Vagina (tissue), 2 donors: ENCODE results near the gene WDR62. TPM values are rescaled to one million over a fixed set of nuclear protein-coding genes. Genes with fewer than 3 reads are reported as not detected.

Source experiments
- DNase-seq, 2 donors: peaks; one replicate each; pipeline ENCODE4 v3.0.0-alpha.2; 2017; ENCODE audit errors: extremely low spot score in 2 of 2
- H3K27ac ChIP-seq: fragments of 200-600 bp; sonication (generic); one replicate; pipeline ENCODE4 v1.5.1; 2019
- H3K27me3 ChIP-seq: fragments of 200-600 bp; sonication (generic); one replicate; pipeline ENCODE4 v1.5.1; 2019
- H3K36me3 ChIP-seq, 2 donors: fragments of 200-600 bp; sonication (generic); one replicate each; pipeline ENCODE4 v1.5.1; 2017 to 2019
- H3K4me1 ChIP-seq: fragments of 200-600 bp; sonication (generic); one replicate; pipeline ENCODE4 v1.5.1; 2019
- H3K4me3 ChIP-seq, 2 donors: fragments of 200-600 bp; sonication (generic); 1 replicate in 1 of 2; 2 replicates in 1 of 2; pipeline ENCODE4 v1.5.1; 2016 to 2019
- H3K9me3 ChIP-seq: fragments of 200-600 bp; sonication (generic); one replicate; pipeline ENCODE4 v1.5.1; 2019
- CTCF ChIP-seq, 3 experiments: fragments of 450-650 bp in 2 of 3; fragments of 200-600 bp in 1 of 3; sonication (generic) in 1 of 3; IDR thresholded peaks; one replicate each; pipeline ENCODE4 v1.5.1; 2017 to 2019; ENCODE audit warnings: antibody characterized with exemption in 3 of 3, mild to moderate bottlenecking in 2 of 3, moderate library complexity in 2 of 3
- POLR2A ChIP-seq, 2 donors: fragments of 450-650 bp; IDR thresholded peaks; one replicate each; pipeline ENCODE4 v1.6.1; 2017; ENCODE audit warnings: antibody characterized with exemption in 2 of 2, mild to moderate bottlenecking in 2 of 2, moderate library complexity in 2 of 2
- POLR2AphosphoS5 ChIP-seq, 2 donors: sonication (generic); formaldehyde crosslinking; IDR thresholded peaks; one replicate each; pipeline ENCODE4 v1.9.0; 2017; ENCODE audit warnings: antibody characterized with exemption in 2 of 2, mild to moderate bottlenecking in 2 of 2, low read depth in 1 of 2; ENCODE audit not compliant: insufficient read depth in 1 of 2
- intact Hi-C: fragments of 100-400 bp; cut with DNase I; formaldehyde crosslinking; loops from one replicate; pipeline ENCODE4 v1.15.1; 2023
- total RNA-seq: library from RNA; depleted of rRNA; stranded (reverse); fragments of >200 nt; gene quantifications from one replicate; pipeline ENCODE4 v1.2.3, GENCODE V29; 2016

WDR62 gene
- total RNA-seq, 1 donor from 2014 or later: 2.5 TPM

DNA sequence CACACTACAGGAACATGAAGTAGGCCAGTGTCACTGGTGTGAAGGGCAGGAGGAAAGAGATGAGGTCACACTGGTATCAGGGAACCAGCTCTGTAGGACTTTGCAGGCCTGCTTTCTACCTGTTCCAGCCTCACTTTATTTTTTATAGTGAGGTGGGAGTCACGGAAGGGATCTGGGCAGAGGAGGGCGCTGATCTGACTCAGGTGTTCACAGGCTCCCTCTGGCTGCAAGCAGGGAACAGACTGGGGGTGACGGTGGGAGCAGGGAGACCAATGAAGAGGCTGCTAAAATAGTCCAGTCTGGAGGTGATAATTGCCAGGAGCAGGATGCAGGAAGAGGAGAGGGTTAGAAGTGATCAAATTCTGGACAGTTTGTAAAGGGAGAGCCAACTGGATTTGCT lies 3.5 kb upstream of the WDR62 start:
- intact Hi-C loops: loop anchor here (5.0 to 10.0 kb wide), 2 partner anchors 54 to 64 kb away; partner anchors contain the start of genes OVOL3, POLR2I, SDHAF1 and TBCB
- TF ChIP-seq POLR2AphosphoS5 (IDR thresholded peaks at IDR 0.05; ENCODE audit: insufficient read depth in 1 of 2, low read depth in 1 of 2) (no peak), POLR2A (IDR thresholded peaks at IDR 0.05) (no peak), CTCF (IDR thresholded peaks at IDR 0.05) (no peak)
- no peak for DNase-seq

GRCh38 chr19:36051637-36052036 lies 3.1 kb upstream of the WDR62 start:
- H3K9me3 ChIP-seq: no peaks in the 10 kb centered on the region
- H3K4me3 ChIP-seq: no peak overlapping the region
- no peak for DNase-seq
- no peak overlapping the region for H3K27ac ChIP-seq
- intact Hi-C loops: loop anchor here (5.0 to 10.0 kb wide), 2 partner anchors 54 to 63 kb away; partner anchors contain the start of genes OVOL3, POLR2I, SDHAF1 and TBCB
- H3K4me1 ChIP-seq: peaks cover 25% of the 10 kb centered on the region
- no peak for TF ChIP-seq POLR2AphosphoS5 (IDR thresholded peaks at IDR 0.05; ENCODE audit: insufficient read depth in 1 of 2, low read depth in 1 of 2)
- no peaks in the 10 kb centered on the region for H3K36me3 ChIP-seq
- no peaks in the 10 kb centered on the region for H3K27me3 ChIP-seq

More for the DNA sequence above, 3.5 kb upstream of the WDR62 start:
- Histone ChIP-seq H3K27ac (no peak overlapping the region), H3K4me1 (peaks cover 25% of the 10 kb centered on the region), H3K4me3 (no peak overlapping the region), H3K27me3 (no peaks in the 10 kb centered on the region), H3K36me3 (no peaks in the 10 kb centered on the region), H3K9me3 (no peaks in the 10 kb centered on the region)

DNA sequence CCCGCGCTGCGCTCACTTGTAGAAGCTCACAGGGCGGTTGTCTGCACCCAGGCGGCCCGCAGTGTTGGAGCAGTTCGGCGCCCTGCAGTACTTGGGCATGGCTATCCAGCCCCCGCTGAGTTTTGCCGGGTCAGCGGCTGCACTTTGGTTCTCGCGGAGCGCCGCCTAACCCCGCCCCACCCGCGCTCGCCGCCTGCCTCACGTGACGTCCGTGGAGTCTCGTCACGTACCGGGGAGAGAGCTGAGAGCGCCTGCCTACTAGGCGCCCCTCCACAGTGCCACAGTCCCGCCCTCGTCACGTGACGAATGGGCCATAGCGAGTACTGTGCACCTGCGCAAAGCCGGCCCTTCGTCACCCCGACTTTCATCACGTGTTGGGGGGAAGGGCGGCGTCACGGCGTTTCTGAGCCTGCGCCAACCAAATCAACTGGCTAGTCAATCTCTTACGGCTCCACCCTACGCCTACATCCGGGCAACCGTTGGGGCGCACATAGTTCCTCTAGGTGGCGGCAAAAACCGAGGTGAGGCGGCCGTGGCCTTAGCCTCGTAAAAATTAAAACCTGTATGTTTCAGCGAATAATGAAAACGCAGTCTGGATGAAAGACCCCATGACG lies 471 bp upstream of the WDR62 start, which contains the start of gene THAP8:
Gene THAP8, minus strand, starts transcription at position 167 of the 614 bp plus-strand sequence. Its CDS starts 68 bp downstream, at position 99.
- DNase-seq: peak; percentile 99 to 100
- intact Hi-C loops: loop anchor here (5.0 to 10.0 kb wide), 2 partner anchors 57 to 61 kb away; partner anchors contain the start of genes OVOL3, POLR2I, SDHAF1 and TBCB
- Histone ChIP-seq H3K27ac (peak within 1 kb of the TSS; percentile 94), H3K27me3 (no peaks in the 10 kb centered on the region), H3K4me3 (peak within 1 kb of the TSS; percentile 54 to 63), H3K4me1 (peaks cover 25% of the 10 kb centered on the region), H3K9me3 (no peaks in the 10 kb centered on the region), H3K36me3 (no peaks in the 10 kb centered on the region)
- TF ChIP-seq POLR2AphosphoS5 (IDR thresholded peaks at IDR 0.05; ENCODE audit: insufficient read depth in 1 of 2, low read depth in 1 of 2): peak; percentile 98 to 100
- peak in 1 of 3 experiments; percentile 45 for TF ChIP-seq CTCF (IDR thresholded peaks at IDR 0.05)
- peak in 1 of 2 donors; percentile 69 for TF ChIP-seq POLR2A (IDR thresholded peaks at IDR 0.05)

- no peak overlapping the region for H3K27ac ChIP-seq
- no peaks in the 10 kb centered on the region for H3K9me3 ChIP-seq
- no peaks in the 10 kb centered on the region for H3K36me3 ChIP-seq
- intact Hi-C loops: loop anchor here (10.0 kb wide), 1 partner anchor 56 kb away; the partner anchor contains the start of genes OVOL3, POLR2I and TBCB
- no peaks in the 10 kb centered on the region for H3K27me3 ChIP-seq
- no peak for TF ChIP-seq CTCF (IDR thresholded peaks at IDR 0.05)
- no peak for TF ChIP-seq POLR2AphosphoS5 (IDR thresholded peaks at IDR 0.05; ENCODE audit: insufficient read depth in 1 of 2, low read depth in 1 of 2)
- TF ChIP-seq POLR2A (IDR thresholded peaks at IDR 0.05): no peak
- peaks cover 9% of the 10 kb centered on the region for H3K4me1 ChIP-seq
- no peak overlapping the region for H3K4me3 ChIP-seq
- no peak for DNase-seq
These were observed 3.9 kb downstream of the WDR62 start for GRCh38 chr19:36058481-36059179.

GRCh38 chr19:36059180-36059910 lies 4.6 kb downstream of the WDR62 start:
- Histone ChIP-seq H3K27me3 (no peaks in the 10 kb centered on the region), H3K4me1 (peaks cover 9% of the 10 kb centered on the region), H3K9me3 (no peaks in the 10 kb centered on the region), H3K36me3 (no peaks in the 10 kb centered on the region), H3K27ac (no peak overlapping the region), H3K4me3 (no peak overlapping the region)
- no peak for TF ChIP-seq POLR2A (IDR thresholded peaks at IDR 0.05)
- TF ChIP-seq POLR2AphosphoS5 (IDR thresholded peaks at IDR 0.05; ENCODE audit: insufficient read depth in 1 of 2, low read depth in 1 of 2): no peak
- TF ChIP-seq CTCF (IDR thresholded peaks at IDR 0.05): no peak
- no peak for DNase-seq
- intact Hi-C loops: loop anchor here (10.0 kb wide), 1 partner anchor 55 kb away; the partner anchor contains the start of genes OVOL3, POLR2I and TBCB
